ENCODE data around the gene HES7.

DNA sequence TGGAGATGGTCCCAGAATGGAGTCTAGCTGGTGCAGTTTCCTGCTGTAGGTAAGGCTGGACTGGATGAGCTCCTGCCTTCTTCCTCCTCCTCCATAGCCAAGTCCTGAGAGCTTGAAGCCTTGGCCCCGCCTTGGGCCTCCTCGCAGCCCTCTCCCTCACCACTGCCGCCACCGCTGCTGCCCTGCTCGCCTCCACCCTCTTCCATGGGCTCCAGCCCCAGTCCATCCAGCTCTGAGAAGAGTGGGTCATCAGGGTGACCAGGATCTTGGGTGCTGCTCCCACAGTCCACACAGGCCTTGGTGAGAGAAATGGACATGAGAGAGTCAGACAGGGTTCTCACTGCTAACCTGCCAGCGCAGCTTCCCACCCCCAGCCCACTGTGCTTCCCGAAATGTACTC is 17.1 kb upstream of the HES7 start:
- TF ChIP-seq, protein P1, sequence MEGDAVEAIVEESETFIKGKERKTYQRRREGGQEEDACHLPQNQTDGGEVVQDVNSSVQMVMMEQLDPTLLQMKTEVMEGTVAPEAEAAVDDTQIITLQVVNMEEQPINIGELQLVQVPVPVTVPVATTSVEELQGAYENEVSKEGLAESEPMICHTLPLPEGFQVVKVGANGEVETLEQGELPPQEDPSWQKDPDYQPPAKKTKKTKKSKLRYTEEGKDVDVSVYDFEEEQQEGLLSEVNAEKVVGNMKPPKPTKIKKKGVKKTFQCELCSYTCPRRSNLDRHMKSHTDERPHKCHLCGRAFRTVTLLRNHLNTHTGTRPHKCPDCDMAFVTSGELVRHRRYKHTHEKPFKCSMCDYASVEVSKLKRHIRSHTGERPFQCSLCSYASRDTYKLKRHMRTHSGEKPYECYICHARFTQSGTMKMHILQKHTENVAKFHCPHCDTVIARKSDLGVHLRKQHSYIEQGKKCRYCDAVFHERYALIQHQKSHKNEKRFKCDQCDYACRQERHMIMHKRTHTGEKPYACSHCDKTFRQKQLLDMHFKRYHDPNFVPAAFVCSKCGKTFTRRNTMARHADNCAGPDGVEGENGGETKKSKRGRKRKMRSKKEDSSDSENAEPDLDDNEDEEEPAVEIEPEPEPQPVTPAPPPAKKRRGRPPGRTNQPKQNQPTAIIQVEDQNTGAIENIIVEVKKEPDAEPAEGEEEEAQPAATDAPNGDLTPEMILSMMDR (IDR thresholded peaks at IDR 0.05): no peak
- no peak for TF ChIP-seq ZFX (IDR thresholded peaks at IDR 0.05; ENCODE audit: borderline replicate concordance)

All from 22Rv1 (cell line).